Urinary bladder (tissue), 4 donors: Measurements from ENCODE around the gene CPLX4. TPM values are rescaled to one million over a fixed set of nuclear protein-coding genes. Genes with fewer than 3 reads are reported as not detected.

Experiments
- DNase-seq: peaks from one replicate; pipeline ENCODE4 v3.0.0-alpha.2; 2015; ENCODE audit errors: extremely low spot score
- H3K27ac ChIP-seq: one replicate; pipeline ENCODE4 v1.5.1; 2013; ENCODE audit warnings: low read depth, mild to moderate bottlenecking, moderate library complexity
- H3K36me3 ChIP-seq: one replicate; pipeline ENCODE4 v1.6.1; 2013; ENCODE audit warnings: mild to moderate bottlenecking, moderate library complexity; ENCODE audit not compliant: insufficient read depth
- H3K4me1 ChIP-seq: one replicate; pipeline ENCODE4 v1.6.1; 2013; ENCODE audit warnings: mild to moderate bottlenecking, moderate library complexity; ENCODE audit not compliant: insufficient read depth
- H3K4me3 ChIP-seq: one replicate; pipeline ENCODE4 v1.5.1; 2013; ENCODE audit warnings: low read depth, low read length
- WGBS: extraction: QIAGEN DNeasy Blood & Tissue Kit; methylation state at CpG from one replicate; pipeline ENCODE4 v1.1.7; 2013; 5-methylcytosine and 5-hydroxymethylcytosine counted together
- polyA plus RNA-seq: library from polyadenylated mRNA; stranded (reverse); fragments of 200-250 nt; gene quantifications from one replicate; pipeline ENCODE4 v1.2.3, GENCODE V29; 2013
- total RNA-seq: library from RNA; depleted of rRNA; stranded (reverse); fragments of >200 nt; gene quantifications from one replicate; pipeline ENCODE4 v1.2.3, GENCODE V29; 2014
- donor health status: healthy with polysubstance abuse.
- donor health status: healthy.

Gene CPLX4
- total and polyA plus RNA-seq, 2 donors, result not detected

DNA sequence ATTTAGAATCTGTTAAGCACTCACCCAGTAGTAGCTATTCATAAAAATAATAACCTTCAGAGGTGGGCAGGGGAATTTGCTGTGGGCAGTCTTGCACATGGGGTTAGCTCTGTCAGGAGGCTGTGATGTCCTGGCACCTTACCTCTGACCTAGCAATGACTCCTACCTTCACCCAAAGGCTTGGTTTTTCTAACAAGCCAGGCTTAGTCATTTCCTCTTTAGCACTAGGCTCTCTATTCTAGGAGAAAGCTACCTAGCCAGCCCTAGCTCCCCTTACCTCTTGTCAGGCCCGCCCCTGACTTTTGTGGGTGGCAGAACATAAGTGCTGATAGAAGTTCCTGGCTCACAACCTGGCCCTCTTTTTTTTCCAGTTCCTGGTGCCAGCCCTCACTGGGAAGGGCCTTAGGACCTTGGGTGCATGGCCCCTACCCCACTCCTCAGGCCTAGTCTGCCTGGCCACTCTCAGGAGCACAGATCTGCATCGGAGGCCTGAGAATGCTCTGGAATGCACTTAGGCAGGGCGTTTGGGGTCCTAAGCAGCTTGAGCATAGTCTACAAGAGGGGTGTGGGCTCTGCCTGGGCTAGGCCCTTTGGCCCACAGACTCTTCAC is 17.7 kb downstream of the CPLX4 start:
- H3K4me1 ChIP-seq, result no peaks in the 10 kb centered on the region
- no peak overlapping the region for H3K4me3 ChIP-seq
- WGBS, result 65% methylated on average over 3 of the region's 3 CpGs
- DNase-seq, result no peak
- H3K27ac ChIP-seq, result no peak overlapping the region
- H3K36me3 ChIP-seq, result no peaks in the 10 kb centered on the region

DNA sequence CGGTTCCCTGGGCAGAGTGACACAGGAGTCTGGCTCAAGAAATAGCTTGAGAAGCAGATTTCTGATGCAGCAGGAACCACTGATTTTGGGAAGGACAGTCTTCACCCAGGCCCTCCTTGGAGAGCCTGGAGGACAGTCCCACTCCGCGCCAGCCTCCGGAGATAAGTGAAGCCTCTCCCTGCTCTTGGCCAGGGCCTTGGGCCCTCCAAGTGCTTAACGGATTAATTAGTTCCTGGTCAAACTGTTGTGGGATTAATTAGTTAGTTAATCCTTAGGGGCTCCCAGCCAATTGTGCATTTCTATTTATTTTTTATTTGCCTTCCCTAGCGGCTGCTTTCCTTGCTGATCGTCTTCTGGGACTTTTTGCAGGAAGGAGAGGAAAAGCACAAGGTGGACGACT is 19.6 kb downstream of the CPLX4 start:
- WGBS, result 72% methylated on average over 8 of the region's 8 CpGs
- Histone ChIP-seq H3K4me3 (no peak overlapping the region), H3K27ac (no peak overlapping the region), H3K4me1 (no peaks in the 10 kb centered on the region), H3K36me3 (no peaks in the 10 kb centered on the region)
- no peak for DNase-seq

GRCh38 chr18:59293317-59293716 is 25.1 kb downstream of the CPLX4 start:
- no peaks in the 10 kb centered on the region for H3K36me3 ChIP-seq
- no peak for DNase-seq
- H3K4me1 ChIP-seq, result no peaks in the 10 kb centered on the region
- no peak overlapping the region for H3K27ac ChIP-seq
- no peak overlapping the region for H3K4me3 ChIP-seq

DNA sequence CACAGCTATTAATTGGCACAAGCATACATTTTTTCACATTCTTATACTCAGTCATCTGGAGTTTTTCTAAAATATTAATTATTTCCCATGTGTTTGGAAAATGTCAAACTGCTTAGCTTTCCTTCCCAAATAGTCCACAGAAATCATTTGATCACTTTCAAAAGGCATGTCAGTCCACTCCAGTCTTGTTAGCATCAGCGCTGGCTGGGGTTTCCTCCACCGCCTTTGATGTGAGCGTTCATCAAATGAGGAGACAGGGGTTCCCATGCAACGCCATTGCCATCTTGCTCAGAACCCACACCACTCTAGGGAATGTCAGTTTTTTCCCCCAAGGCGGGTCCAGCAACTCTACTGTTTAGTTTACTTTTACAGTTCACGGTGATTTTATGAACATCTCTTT is 32.1 kb downstream of the CPLX4 start:
- no peak overlapping the region for H3K4me3 ChIP-seq
- H3K36me3 ChIP-seq, result no peaks in the 10 kb centered on the region
- 25% methylated on average over 6 of the region's 6 CpGs for WGBS
- no peaks in the 10 kb centered on the region for H3K4me1 ChIP-seq
- no peak overlapping the region for H3K27ac ChIP-seq
- DNase-seq, result no peak

DNA sequence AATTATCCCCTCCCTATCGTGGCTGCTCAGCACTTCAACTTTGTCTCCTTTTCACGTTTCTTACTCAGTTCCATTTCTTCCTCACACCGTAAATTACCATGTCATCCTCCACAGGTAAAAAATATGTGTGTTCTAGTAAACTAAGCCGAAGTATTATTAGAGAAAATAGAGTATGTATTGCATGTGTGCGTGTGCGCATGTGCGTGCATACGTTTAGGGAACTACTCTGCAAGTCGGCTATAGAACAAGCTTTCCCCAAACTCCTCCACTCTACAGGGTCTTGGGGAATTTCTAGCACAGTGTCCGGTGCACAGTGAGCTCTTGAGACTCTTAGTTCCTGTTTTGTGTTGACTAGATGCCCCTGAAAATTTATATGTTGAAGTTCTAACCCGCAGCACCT is 36.1 kb downstream of the CPLX4 start:
- no peak overlapping the region for H3K27ac ChIP-seq
- no peaks in the 10 kb centered on the region for H3K36me3 ChIP-seq
- no peaks in the 10 kb centered on the region for H3K4me1 ChIP-seq
- DNase-seq, result no peak
- H3K4me3 ChIP-seq, result no peak overlapping the region
- 83% methylated on average over 11 of the region's 11 CpGs for WGBS

- no peaks in the 10 kb centered on the region for H3K4me1 ChIP-seq
- 60% methylated on average over 1 of the region's 1 CpG for WGBS
- H3K36me3 ChIP-seq, result no peaks in the 10 kb centered on the region
- no peak overlapping the region for H3K27ac ChIP-seq
- no peak overlapping the region for H3K4me3 ChIP-seq
- no peak for DNase-seq
These were observed 38.7 kb downstream of the CPLX4 start for GRCh38 chr18:59279722-59280121.

- Histone ChIP-seq H3K4me3 (no peak overlapping the region), H3K4me1 (no peaks in the 10 kb centered on the region), H3K27ac (no peak overlapping the region), H3K36me3 (no peaks in the 10 kb centered on the region)
- DNase-seq, result no peak
- 67% methylated on average over 3 of the region's 3 CpGs for WGBS
These were observed 39.3 kb downstream of the CPLX4 start for GRCh38 chr18:59279193-59279592.

DNA sequence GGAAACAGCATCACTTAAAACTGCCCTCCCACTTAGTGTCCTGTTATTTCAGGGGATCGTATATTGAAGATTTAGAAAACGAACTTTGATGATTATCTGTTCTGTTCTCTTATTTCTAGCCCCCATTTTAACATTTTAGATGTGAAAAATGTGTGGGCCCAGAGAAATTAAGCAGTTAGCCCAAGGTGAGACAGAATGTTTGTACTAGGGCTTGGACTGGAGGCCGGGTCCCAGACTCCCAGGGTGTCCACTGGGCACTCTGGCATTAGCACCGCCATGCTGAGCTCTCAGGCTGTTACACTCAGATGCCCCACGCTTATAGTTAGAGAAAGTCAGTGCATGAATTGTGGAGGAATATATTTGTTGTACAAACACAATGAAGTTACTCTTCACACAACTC is 39.7 kb downstream of the CPLX4 start:
- Histone ChIP-seq H3K4me3 (no peak overlapping the region), H3K36me3 (no peaks in the 10 kb centered on the region), H3K27ac (no peak overlapping the region), H3K4me1 (no peaks in the 10 kb centered on the region)
- 71% methylated on average over 5 of the region's 5 CpGs for WGBS
- no peak for DNase-seq

GRCh38 chr18:59276047-59276446 is 42.4 kb downstream of the CPLX4 start:
- DNase-seq, result no peak
- WGBS, result 30% methylated on average over 5 of the region's 5 CpGs
- no peak overlapping the region for H3K4me3 ChIP-seq

GRCh38 chr18:59275406-59275949 is 43.0 kb downstream of the CPLX4 start:
- H3K4me3 ChIP-seq, result no peak overlapping the region
- H3K27ac ChIP-seq, result no peak overlapping the region
- 24% methylated on average over 6 of the region's 6 CpGs for WGBS
- no peak for DNase-seq
- peaks cover 2% of the 10 kb centered on the region for H3K4me1 ChIP-seq
- no peaks in the 10 kb centered on the region for H3K36me3 ChIP-seq

More at GRCh38 chr18:59276047-59276446, 42.4 kb downstream of the CPLX4 start:
- H3K4me1 ChIP-seq, result peaks cover 2% of the 10 kb centered on the region
- H3K36me3 ChIP-seq, result no peaks in the 10 kb centered on the region
- no peak overlapping the region for H3K27ac ChIP-seq

GRCh38 chr18:59274533-59274928 is 43.9 kb downstream of the CPLX4 start:
- H3K4me3 ChIP-seq, result no peak overlapping the region
- peaks cover 2% of the 10 kb centered on the region for H3K4me1 ChIP-seq
- DNase-seq, result no peak
- H3K27ac ChIP-seq, result no peak overlapping the region
- 14% methylated on average over 18 of the region's 18 CpGs for whole genome bisulfite sequencing
- H3K36me3 ChIP-seq, result no peaks in the 10 kb centered on the region

DNA sequence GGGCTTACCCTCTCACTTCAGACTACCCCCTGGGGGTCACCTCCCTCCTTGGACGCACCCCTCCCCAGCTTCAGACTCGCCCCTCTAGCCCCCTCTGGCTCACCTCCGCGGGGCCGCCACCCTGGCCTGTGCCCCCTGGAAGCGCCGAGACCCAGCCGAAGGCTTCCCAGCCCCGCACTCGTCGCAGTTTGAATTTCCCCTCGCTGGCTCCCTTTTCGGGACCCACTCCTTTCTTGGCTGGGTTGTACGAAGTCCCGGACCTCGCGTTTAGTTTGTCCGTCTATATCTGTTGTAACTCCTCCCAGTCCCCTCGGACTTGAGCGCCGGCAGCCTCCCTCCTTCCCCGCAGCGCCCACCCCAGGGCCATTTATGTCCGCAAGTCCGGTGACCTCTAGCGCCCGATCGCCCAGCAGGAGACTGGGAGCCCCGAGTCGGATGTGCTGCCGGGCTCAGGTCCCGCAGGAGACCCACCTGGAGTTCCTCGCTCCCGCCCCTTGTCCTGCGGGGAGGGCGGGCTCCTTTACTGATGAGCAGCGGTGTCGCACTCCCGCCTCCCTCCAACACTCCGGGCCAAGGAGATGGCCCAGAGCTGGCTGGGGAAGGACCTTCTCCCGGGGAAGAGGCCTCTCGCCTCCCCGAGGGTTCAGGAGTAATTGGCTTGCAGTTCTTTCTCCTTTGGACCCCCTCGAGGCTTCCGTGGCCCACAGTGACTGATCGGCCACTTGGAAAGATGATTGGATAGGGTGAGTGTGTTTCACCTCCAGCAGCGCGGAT is 44.5 kb downstream of the CPLX4 start:
- Histone ChIP-seq H3K36me3 (no peaks in the 10 kb centered on the region), H3K4me1 (peaks cover 2% of the 10 kb centered on the region), H3K4me3 (no peak overlapping the region), H3K27ac (no peak overlapping the region)
- no peak for DNase-seq
- 3% methylated on average over 48 of the region's 48 CpGs for WGBS

DNA sequence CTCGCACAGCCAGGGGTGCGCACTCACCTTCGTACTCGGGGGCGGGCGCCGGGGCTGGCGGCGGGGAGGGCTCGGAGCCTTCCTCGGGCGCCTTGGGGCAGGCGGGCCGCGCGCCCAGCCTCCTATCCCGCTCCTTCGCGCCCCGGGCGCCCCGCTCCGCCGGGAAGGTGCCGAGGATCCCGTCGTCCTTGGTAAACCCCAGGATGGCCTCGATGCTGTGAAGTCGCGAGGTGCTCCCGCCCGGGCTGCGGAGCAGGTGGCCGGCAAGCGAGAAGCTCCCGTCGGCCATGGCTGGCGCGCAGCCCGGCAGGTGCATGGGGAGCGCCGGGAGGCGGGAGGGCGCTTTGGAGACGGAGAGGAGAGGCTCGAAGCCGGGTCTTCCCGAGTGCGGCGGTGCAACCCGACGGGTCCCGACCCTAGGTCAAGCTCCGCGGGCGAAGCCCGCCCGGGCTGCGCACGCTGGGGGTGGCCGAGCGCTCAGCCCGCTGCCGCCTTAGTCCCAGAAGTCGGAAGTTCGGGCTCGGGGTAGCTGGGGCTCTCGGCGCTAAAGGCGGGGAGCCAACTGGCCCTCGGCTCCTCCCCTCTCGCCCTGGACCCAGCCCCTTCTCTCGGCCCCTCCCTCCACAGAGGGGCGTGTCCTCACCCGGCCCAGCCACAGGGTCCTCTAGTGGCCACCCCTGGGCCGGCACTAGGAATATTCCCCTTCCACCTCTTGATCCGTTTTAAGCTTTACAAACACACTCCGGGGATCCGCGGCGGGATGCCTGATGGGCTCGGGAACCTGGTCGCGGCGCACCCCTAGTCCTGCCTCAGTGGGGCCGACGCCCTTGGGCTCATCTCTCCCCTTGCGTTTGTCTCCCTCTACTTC is 45.3 kb downstream of the CPLX4 start, which contains the start of gene RAX:
RAX (minus strand) TSS at position 564 of the 868 bp plus-strand sequence; CDS start at position 316, 248 bp downstream.
- H3K27ac ChIP-seq, result no peak within 1 kb of the TSS
- under 1% methylated on average over 88 of the region's 88 CpGs for WGBS
- no peak for DNase-seq
- H3K36me3 ChIP-seq, result no peaks in the 10 kb centered on the region
- H3K4me1 ChIP-seq, result peaks cover 2% of the 10 kb centered on the region
- H3K4me3 ChIP-seq, result peak within 1 kb of the TSS; percentile 27
